CD4-positive, alpha-beta memory T cell (primary cell): ENCODE measurements around the gene PIAS4. TPM values are rescaled to one million over a fixed set of nuclear protein-coding genes. Genes with fewer than 3 reads are reported as not detected.

Experiments used
- CTCF ChIA-PET: fragments of 350-600 bp; sonication (Branson Sonifier 250); formaldehyde crosslinking; loops from one replicate; lab custom pipeline; 2021; ENCODE audit warnings: inconsistent platforms; ENCODE audit not compliant: partially characterized antibody; lab: Charles Lee
- POLR2A ChIA-PET: fragments of 350-600 bp; sonication (Branson Sonifier 250); formaldehyde crosslinking; loops from one replicate; lab custom pipeline; 2021; ENCODE audit not compliant: partially characterized antibody; lab: Charles Lee
- DNase-seq, 5 donors: peaks; one replicate each; pipeline versions ENCODE4 v3.0.0 to v3.0.0-alpha.2; 2020 to 2022; ENCODE audit warnings: mixed read lengths in 1 of 5
- H3K27ac ChIP-seq: one replicate; pipeline ENCODE4 v1.7.0; 2013; ENCODE audit warnings: low read depth, low read length
- H3K27me3 ChIP-seq: 2 replicates; pipeline ENCODE4 v1.7.0; 2013; ENCODE audit warnings: mild to moderate bottlenecking, low read length, moderate library complexity; ENCODE audit not compliant: insufficient read depth
- H3K36me3 ChIP-seq: 2 replicates; pipeline ENCODE4 v1.7.0; 2013; ENCODE audit warnings: mild to moderate bottlenecking, low read length, moderate library complexity; ENCODE audit not compliant: insufficient read depth
- H3K4me1 ChIP-seq: 2 replicates; pipeline ENCODE4 v1.7.0; 2013; ENCODE audit warnings: mild to moderate bottlenecking, low read length, moderate library complexity; ENCODE audit not compliant: insufficient read depth
- H3K4me3 ChIP-seq, 2 donors: one replicate each; pipeline ENCODE4 v1.7.0; 2013; ENCODE audit warnings: low read length in 2 of 2, mild to moderate bottlenecking in 1 of 2
- H3K9me3 ChIP-seq, 2 donors: one replicate each; pipeline ENCODE4 v1.7.0; 2013; ENCODE audit warnings: low read length in 2 of 2, control low read depth in 1 of 2; ENCODE audit not compliant: control insufficient read depth in 1 of 2
- H3K27ac Mint-ChIP-seq, 7 donors: one replicate each; pipeline ENCODE4 v1.8.0; 2020 to 2021; ENCODE audit warnings: mixed read lengths in 7 of 7, mild to moderate bottlenecking in 6 of 7, inconsistent platforms in 3 of 7, moderate library complexity in 3 of 7
- H3K27me3 Mint-ChIP-seq, 2 donors: one replicate each; pipeline ENCODE4 v1.8.0; 2020 to 2021; ENCODE audit warnings: mixed read lengths in 2 of 2
- H3K36me3 Mint-ChIP-seq, 2 donors: one replicate each; pipeline ENCODE4 v1.8.0; 2020 to 2021; ENCODE audit warnings: mixed read lengths in 2 of 2, inconsistent platforms in 1 of 2, mild to moderate bottlenecking in 1 of 2
- H3K4me1 Mint-ChIP-seq, 4 donors: one replicate each; pipeline ENCODE4 v1.8.0; 2020 to 2021; ENCODE audit warnings: mixed read lengths in 4 of 4, mild to moderate bottlenecking in 1 of 4
- H3K4me3 Mint-ChIP-seq, 8 donors: one replicate each; pipeline ENCODE4 v1.8.0; 2020 to 2021; ENCODE audit warnings: mixed read lengths in 8 of 8, mild to moderate bottlenecking in 7 of 8, moderate library complexity in 6 of 8, inconsistent platforms in 3 of 8
- H3K9me3 Mint-ChIP-seq, 8 donors: one replicate each; pipeline ENCODE4 v1.8.0; 2020 to 2021; ENCODE audit warnings: mixed read lengths in 8 of 8, mild to moderate bottlenecking in 5 of 8, inconsistent platforms in 3 of 8, moderate library complexity in 1 of 8
- intact Hi-C: fragments of 100-400 bp; cut with micrococcal nuclease; formaldehyde crosslinking; loops from one replicate; pipeline ENCODE4 v1.15.1; 2023
- polyA plus RNA-seq, 2 donors: library from polyadenylated mRNA; unstranded; fragments of 300-500 nt; fragmentation: Illumina TruSeq; gene quantifications; one replicate each; pipeline ENCODE4 v1.2.3, GENCODE V29; 2021
- total RNA-seq, 2 experiments: library from RNA; stranded (reverse); gene quantifications; one replicate each; pipeline ENCODE4 v1.2.3, GENCODE V29; 2021

Gene PIAS4
- total and polyA plus RNA-seq, 4 experiments from 2014 or later = 5.2 to 42.6 (median 22.4) TPM

GRCh38 chr19:3981736-3982681, 25.5 kb upstream of the PIAS4 start:
- ChIA-PET CTCF (interaction anchor here (1.1 to 1.2 kb wide), 2 partner anchors 11 to 158 kb away, joined by 4 read pairs; partner anchors contain the start of gene DAPK3), POLR2A (interaction anchor here (7.2 kb wide), 1 partner anchor 12 kb away, joined by 106 read pairs; the partner anchor contains the start of gene DAPK3)
- intact Hi-C loops = no loop called here
- peak overlapping the region in 5 of 8 donors; percentile 10 to 98 (median 31) for H3K4me3 Mint-ChIP-seq
- Histone ChIP-seq H3K27ac (peak overlapping the region; percentile 91), H3K27me3 (no peaks in the 10 kb centered on the region), H3K4me1 (peaks cover 46% of the 10 kb centered on the region), H3K4me3 (no peak overlapping the region), H3K36me3 (peaks cover 69% of the 10 kb centered on the region), H3K9me3 (no peaks in the 10 kb centered on the region)
- DNase-seq = no peak
- peak overlapping the region in 3 of 7 donors; percentile 17 to 79 (median 30) for H3K27ac Mint-ChIP-seq
- H3K36me3 Mint-ChIP-seq = peaks cover 58 to 76% of the 10 kb centered on the region in 2 donors
- peaks cover 0 to 16% (median 0%) of the 10 kb centered on the region in 8 donors for H3K9me3 Mint-ChIP-seq
- H3K4me1 Mint-ChIP-seq = peaks cover 20 to 65% (median 35%) of the 10 kb centered on the region in 4 donors
- H3K27me3 Mint-ChIP-seq = no peaks in the 10 kb centered on the region

GRCh38 chr19:3982701-3983541, 24.6 kb upstream of the PIAS4 start:
- ChIA-PET CTCF (interaction anchor here (1.1 kb wide), 1 partner anchor 157 kb away, joined by 4 read pairs; no protein-coding TSS in a partner anchor), POLR2A (interaction anchor here (0.8 to 7.2 kb wide), 4 partner anchors 7 to 122 kb away, joined by 3 to 106 read pairs (median 20); partner anchors contain the start of gene DAPK3)
- peaks cover 0 to 13% (median 0%) of the 10 kb centered on the region in 8 donors for H3K9me3 Mint-ChIP-seq
- Histone ChIP-seq H3K4me3 (no peak overlapping the region), H3K36me3 (peaks cover 60% of the 10 kb centered on the region), H3K4me1 (peaks cover 54% of the 10 kb centered on the region), H3K27me3 (no peaks in the 10 kb centered on the region), H3K27ac (peak overlapping the region; percentile 91), H3K9me3 (no peaks in the 10 kb centered on the region)
- peaks cover 22 to 68% (median 39%) of the 10 kb centered on the region in 4 donors for H3K4me1 Mint-ChIP-seq
- DNase-seq = peak in 1 of 5 donors; percentile 3
- peak overlapping the region; percentile 89 to 98 (median 97) for H3K27ac Mint-ChIP-seq
- H3K27me3 Mint-ChIP-seq = no peaks in the 10 kb centered on the region
- intact Hi-C loops = no loop called here
- peak overlapping the region; percentile 78 to 98 (median 97) for H3K4me3 Mint-ChIP-seq
- H3K36me3 Mint-ChIP-seq = peaks cover 49 to 72% of the 10 kb centered on the region in 2 donors

- Mint-ChIP-seq H3K4me1 (peaks cover 21 to 64% (median 40%) of the 10 kb centered on the region in 4 donors), H3K27ac (peak overlapping the region; percentile 94 to 99 (median 97)), H3K9me3 (peaks cover 0 to 10% (median 0%) of the 10 kb centered on the region in 8 donors), H3K27me3 (no peaks in the 10 kb centered on the region), H3K4me3 (peak overlapping the region; percentile 96 to 98 (median 97)), H3K36me3 (peaks cover 45 to 67% of the 10 kb centered on the region in 2 donors)
- CTCF ChIA-PET = no interaction called here
- no peak for DNase-seq
- peak overlapping the region; percentile 67 to 93 for H3K4me3 ChIP-seq
- H3K36me3 ChIP-seq = peaks cover 55% of the 10 kb centered on the region
- peaks cover 59% of the 10 kb centered on the region for H3K4me1 ChIP-seq
- H3K9me3 ChIP-seq = no peaks in the 10 kb centered on the region
- H3K27me3 ChIP-seq = no peaks in the 10 kb centered on the region
- POLR2A ChIA-PET = interaction anchor here (0.8 to 7.2 kb wide), 8 partner anchors 7 to 197 kb away, joined by 3 to 106 read pairs (median 18); partner anchors contain the start of genes DAPK3 and PIAS4
- peak overlapping the region; percentile 91 for H3K27ac ChIP-seq
- intact Hi-C loops = no loop called here
Observed at GRCh38 chr19:3983542-3983914, 24.0 kb upstream of the PIAS4 start.

- Mint-ChIP-seq H3K27me3 (no peaks in the 10 kb centered on the region), H3K4me1 (peaks cover 21 to 61% (median 40%) of the 10 kb centered on the region in 4 donors), H3K4me3 (peak overlapping the region; percentile 96 to 98 (median 97)), H3K36me3 (peaks cover 42 to 64% of the 10 kb centered on the region in 2 donors), H3K9me3 (peaks cover 0 to 10% (median 0%) of the 10 kb centered on the region in 8 donors), H3K27ac (peak overlapping the region; percentile 94 to 99 (median 97))
- Histone ChIP-seq H3K27me3 (no peaks in the 10 kb centered on the region), H3K27ac (peak overlapping the region; percentile 91), H3K9me3 (no peaks in the 10 kb centered on the region), H3K4me1 (peaks cover 59% of the 10 kb centered on the region), H3K4me3 (peak overlapping the region; percentile 67 to 93), H3K36me3 (peaks cover 53% of the 10 kb centered on the region)
- intact Hi-C loops = loop anchor here (2.0 kb wide), 1 partner anchor 221 kb away; the partner anchor contains the start of gene MRPL54
- DNase-seq = peak in 1 of 5 donors; percentile 18
- POLR2A ChIA-PET = interaction anchor here (1.2 to 7.2 kb wide), 8 partner anchors 8 to 197 kb away, joined by 3 to 106 read pairs (median 21); partner anchors contain the start of genes DAPK3, PIAS4 and ZBTB7A
- CTCF ChIA-PET = no interaction called here
Observed at GRCh38 chr19:3983936-3984583, 23.5 kb upstream of the PIAS4 start.

DNA sequence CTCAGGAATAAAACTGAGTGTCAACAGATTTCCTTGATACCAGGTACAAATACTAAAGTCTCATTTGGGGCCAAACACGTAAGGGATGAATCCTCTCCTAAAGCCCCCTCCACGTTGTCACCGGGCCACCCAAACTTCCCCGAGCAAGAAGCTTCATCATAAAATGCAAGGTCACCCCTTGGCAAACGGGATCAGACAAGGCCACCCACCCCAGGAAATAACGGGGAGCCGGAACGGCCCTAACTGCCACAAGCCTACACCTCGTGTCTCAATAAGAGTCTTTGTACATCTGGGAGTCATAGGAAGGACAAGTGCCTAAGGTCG, 23.0 kb upstream of the PIAS4 start:
- Histone ChIP-seq H3K4me3 (peak overlapping the region; percentile 67 to 93), H3K27ac (peak overlapping the region; percentile 91), H3K4me1 (peaks cover 56% of the 10 kb centered on the region), H3K36me3 (peaks cover 48% of the 10 kb centered on the region), H3K9me3 (no peaks in the 10 kb centered on the region), H3K27me3 (no peaks in the 10 kb centered on the region)
- peaks cover 19 to 59% (median 40%) of the 10 kb centered on the region in 4 donors for H3K4me1 Mint-ChIP-seq
- POLR2A ChIA-PET = interaction anchor here (0.6 to 7.2 kb wide), 13 partner anchors 8 to 222 kb away, joined by 3 to 106 read pairs (median 14); partner anchors contain the start of genes DAPK3, MRPL54, PIAS4 and ZBTB7A
- peak overlapping the region; percentile 94 to 99 (median 97) for H3K27ac Mint-ChIP-seq
- intact Hi-C loops = loop anchor here (2.0 kb wide), 1 partner anchor 222 kb away; the partner anchor contains the start of gene MRPL54
- peak in 1 of 5 donors; percentile 13 for DNase-seq
- H3K27me3 Mint-ChIP-seq = no peaks in the 10 kb centered on the region
- peak overlapping the region; percentile 96 to 98 (median 97) for H3K4me3 Mint-ChIP-seq
- peaks cover 0 to 10% (median 0%) of the 10 kb centered on the region in 8 donors for H3K9me3 Mint-ChIP-seq
- CTCF ChIA-PET = no interaction called here
- peaks cover 40 to 59% of the 10 kb centered on the region in 2 donors for H3K36me3 Mint-ChIP-seq
